K562 (cell line): Measurements from ENCODE around the gene VIPR1. TPM values are rescaled to one million over a fixed set of nuclear protein-coding genes. Genes with fewer than 3 reads are reported as not detected.

Experiments
- ATAC-seq: fragments of 200-7000 bp; cut with Tn5 transposase; 3 replicates; pipeline ENCODE4 v1.9.1; 2020; ENCODE audit warnings: moderate library complexity
- BruUV-seq: library from RNA; stranded (reverse); fragments of 400-500 nt; replicated peaks from 2 replicates; lab custom pipeline; 2021; lab: Mats Ljungman, UMichigan
- CTCF ChIA-PET: fragments of 300-600 bp; formaldehyde crosslinking; extraction: SDS; loops from one replicate; lab custom pipeline; 2021; ENCODE audit warnings: low intra/inter-chr PET ratio; lab: Yijun Ruan, JAX
- POLR2A ChIA-PET: fragments of 300-600, 350-650 bp; sonication (Branson Sonifier 250); formaldehyde crosslinking; extraction: SDS; loops from one replicate; lab custom pipeline; 2021; ENCODE audit warnings: antibody characterized with exemption, inconsistent platforms; lab: Yijun Ruan, JAX
- DNase-seq, 4 experiments: peaks; one replicate each; pipeline versions ENCODE4 v3.0.0 to v3.0.0-alpha.2; 2011 to 2018; ENCODE audit warnings: low spot score in 3 of 4, mixed read lengths in 3 of 4; ENCODE audit errors: extremely low read depth in 1 of 4
- FAIRE-seq: peaks from 2 replicates; lab custom pipeline; 2011; peaks lifted over from hg19 to GRCh38; lab: Jason Lieb, UNC
- H2AFZ ChIP-seq: 2 replicates; pipeline ENCODE4 v1.6.0; 2011; ENCODE audit warnings: low read depth, low read length, control low read depth, inconsistent platforms
- H3K27ac ChIP-seq: fragments of 200-600 bp; 3 replicates; pipeline ENCODE4 v1.8.0; 2011; ENCODE audit warnings: low read depth, mild to moderate bottlenecking, control low read depth, inconsistent platforms, low read length, moderate library complexity, mixed read lengths; ENCODE audit errors: extremely low read depth
- H3K27me3 ChIP-seq, 2 experiments: fragments of 300-600 bp in 1 of 2; 2 replicates in 1 of 2; 3 replicates in 1 of 2; pipeline versions ENCODE4 v1.6.0 to v1.8.0; 2011; ENCODE audit warnings: inconsistent platforms in 2 of 2, low read length in 2 of 2, mild to moderate bottlenecking in 1 of 2, mixed read lengths in 1 of 2, moderate library complexity in 1 of 2; ENCODE audit not compliant: control insufficient read depth in 2 of 2, insufficient read depth in 2 of 2
- H3K36me3 ChIP-seq: fragments of 300-600 bp; 3 replicates; pipeline ENCODE4 v1.8.0; 2011; ENCODE audit warnings: mild to moderate bottlenecking, low read length, inconsistent platforms; ENCODE audit not compliant: control insufficient read depth, insufficient read depth
- H3K4me1 ChIP-seq, 2 experiments: fragments of 200-600 bp in 1 of 2; replicated peaks in 1 of 2; 2 replicates in 1 of 2; 3 replicates in 1 of 2; pipeline versions ENCODE4 v1.5.1 to v1.8.0; 2011; ENCODE audit warnings: inconsistent platforms in 2 of 2, low read length in 2 of 2, mild to moderate bottlenecking in 1 of 2, mixed read lengths in 1 of 2, moderate library complexity in 1 of 2; ENCODE audit not compliant: control insufficient read depth in 2 of 2, insufficient read depth in 2 of 2
- H3K4me2 ChIP-seq: 2 replicates; pipeline ENCODE4 v1.6.1; 2011; ENCODE audit warnings: low read length, control low read depth, inconsistent platforms, mixed read lengths; ENCODE audit not compliant: insufficient read depth
- H3K4me3 ChIP-seq: fragments of 200-600 bp; sonication (generic), shearing (Covaris generic); 2 replicates; pipeline ENCODE4 v1.5.1; 2016; ENCODE audit warnings: control low read depth, inconsistent platforms
- H3K79me2 ChIP-seq: fragments of 200-600 bp; 3 replicates; pipeline ENCODE4 v1.8.0; 2011; ENCODE audit warnings: low read length, inconsistent platforms; ENCODE audit not compliant: control insufficient read depth, insufficient read depth
- H3K9ac ChIP-seq, 2 experiments: 2 replicates each; pipeline versions ENCODE4 v1.6.0 to v1.6.1; 2011; ENCODE audit warnings: low read depth in 2 of 2, low read length in 2 of 2, control low read depth in 1 of 2, inconsistent platforms in 1 of 2, mild to moderate bottlenecking in 1 of 2, mixed read lengths in 1 of 2; ENCODE audit not compliant: insufficient read depth in 1 of 2
- H3K9me1 ChIP-seq: one replicate; pipeline ENCODE4 v1.6.0; 2011; ENCODE audit warnings: inconsistent platforms, mild to moderate bottlenecking, low read length, moderate library complexity; ENCODE audit not compliant: control insufficient read depth, insufficient read depth
- H3K9me3 ChIP-seq: replicated peaks from 2 replicates; pipeline ENCODE4 v1.5.1; 2011; ENCODE audit warnings: low read depth, low read length, inconsistent platforms; ENCODE audit not compliant: control insufficient read depth, insufficient read depth
- H4K20me1 ChIP-seq: replicated peaks from 2 replicates; pipeline ENCODE4 v1.6.1; 2011; ENCODE audit warnings: low read length, inconsistent platforms, mixed read lengths; ENCODE audit not compliant: control insufficient read depth, insufficient read depth
- MGA ChIP-seq: fragments of 450-650 bp; IDR thresholded peaks from 2 replicates; pipeline ENCODE4 v1.6.1; 2016; ENCODE audit warnings: mild to moderate bottlenecking, moderate library complexity
- SOX6 ChIP-seq: fragments of 450-650 bp; IDR thresholded peaks from 2 replicates; pipeline ENCODE4 v1.6.1; 2014; ENCODE audit warnings: mild to moderate bottlenecking
- SPI1 ChIP-seq: IDR thresholded peaks from 2 replicates; pipeline ENCODE4 v1.6.1; 2011; ENCODE audit warnings: low read depth, low read length, control low read depth, borderline replicate concordance
- SRF ChIP-seq, 2 experiments: fragments of 250-450, 450-650 bp in 1 of 2; sonication (Bioruptor Pico) in 1 of 2; sonication (generic) in 1 of 2; formaldehyde crosslinking; IDR thresholded peaks; 2 replicates each; pipeline versions ENCODE4 v1.5.0 to v1.5.1; 2020 to 2022; ENCODE audit warnings: mild to moderate bottlenecking in 1 of 2, missing genetic modification reagents in 1 of 2
- TAL1 ChIP-seq: fragments of 450-650 bp; IDR thresholded peaks from 2 replicates; pipeline ENCODE4 v1.6.1; 2016; ENCODE audit warnings: mild to moderate bottlenecking
- WGBS: fragments of 100-300 bp; shearing (Covaris generic); methylation state at CpG from one replicate; pipeline ENCODE4 v1.1.6; 2016; ENCODE audit warnings: low coverage, mixed read lengths; ENCODE audit not compliant: insufficient coverage; ENCODE audit errors: missing lambda C conversion rate; 5-methylcytosine and 5-hydroxymethylcytosine counted together
- in situ Hi-C: fragments of 300-500 bp; cut with MboI; formaldehyde crosslinking; loops from 4 replicates; pipeline ENCODE4 v1.15.0; 2018; ENCODE audit warnings: inconsistent platforms, mixed read lengths
- intact Hi-C: fragments of 100-400 bp; cut with micrococcal nuclease; formaldehyde crosslinking; loops from 2 replicates; pipeline ENCODE4 v1.14.2; 2022
- polyA plus RNA-seq, 8 experiments: library from polyadenylated mRNA; depleted of rRNA in 4 of 8; stranded (reverse) in 5 of 8; unstranded in 3 of 8; fragments of >200 nt; fragmentation: Nextera tagmentation in 2 of 8; fragmentation: Illumina TruSeq in 1 of 8; extraction: Ambion mirVana in 2 of 8; extraction: Trizol in 1 of 8; gene quantifications; 2 replicates each; pipeline versions ENCODE4 v1.2.1 to v1.2.3, GENCODE V29; 2011 to 2014; ENCODE audit warnings: inconsistent platforms in 1 of 8, missing spikeins in 1 of 8
- total RNA-seq, 7 experiments: library from RNA; depleted of rRNA in 6 of 7; stranded (reverse); fragments of >200 nt in 6 of 7; fragmentation: Illumina TruSeq in 2 of 7; extraction: Trizol in 2 of 7; gene quantifications; 2 replicates each; pipeline versions ENCODE4 v1.2.1 to v1.2.3, GENCODE V29; 2011 to 2021; ENCODE audit warnings: low replicate concordance in 1 of 7

VIPR1 gene
- total and polyA plus RNA-seq, 9 of the 15 experiments (the other 6 are each of a cell fraction or from before 2014, with no cell fraction given) = 0.04 to 0.38 (median 0.12) TPM; not detected in 3

GRCh38 chr3:42476225-42477125 lies 26.0 kb upstream of the VIPR1 start:
- Histone ChIP-seq H3K9me3 (no peaks in the 10 kb centered on the region), H4K20me1 (peaks cover 8% of the 10 kb centered on the region), H3K4me2 (no peak overlapping the region), H3K27ac (no peak overlapping the region), H3K9me1 (no peaks in the 10 kb centered on the region), H3K79me2 (no peaks in the 10 kb centered on the region), H3K4me3 (no peak overlapping the region), H3K27me3 (peaks cover 19 to 35% of the 10 kb centered on the region in 2 experiments; a peak in 4 of 5 replicates), H3K36me3 (no peaks in the 10 kb centered on the region), H3K4me1 (no peaks in the 10 kb centered on the region), H2AFZ (no peak overlapping the region), H3K9ac (no peak overlapping the region)
- no peak for TF ChIP-seq SRF (CRISPR knock-in tag; IDR thresholded peaks at IDR 0.05)
- TF ChIP-seq TAL1 = no peak
- TF ChIP-seq MGA = no peak
- 0 out of 2 replicates have a peak, but pooled peaks have one; percentile 9 for TF ChIP-seq SPI1
- no peak for TF ChIP-seq SOX6
- ChIA-PET CTCF (no interaction called here), POLR2A (interaction anchor here (0.6 to 0.7 kb wide), 2 partner anchors 222 to 1049 kb away, joined by 3 read pairs; no protein-coding TSS in a partner anchor)
- intact Hi-C loops = no loop called here
- no TSS peak for BruUV-seq
- DNase-seq (peak in 1 of 4 experiments; percentile 4), ATAC-seq (0 out of 3 replicates have a peak, but pooled peaks have one; percentile 23), FAIRE-seq (no peak)
- in situ Hi-C loops = no loop called here
- under 1% methylated on average over 8 of the region's 8 CpGs for WGBS
